Measurements from ENCODE around the gene STK40.

GRCh38 chr1:36352125-36352909 is 33.4 kb downstream of the STK40 start:
- no peak for TF ChIP-seq TAF1 (IDR thresholded peaks at IDR 0.05; ENCODE audit: low read depth, low read length)
- no peak for TF ChIP-seq POLR2A (IDR thresholded peaks at IDR 0.05; ENCODE audit: low read depth, low read length)
- TF ChIP-seq SPI1 (IDR thresholded peaks at IDR 0.05; ENCODE audit: low read depth, low read length), result no peak
- no peak for TF ChIP-seq POLR2AphosphoS5 (IDR thresholded peaks at IDR 0.05; ENCODE audit: low read depth, low read length)
- TF ChIP-seq POU2F2 (IDR thresholded peaks at IDR 0.05; ENCODE audit: low read depth, low read length), result no peak
- no peak for TF ChIP-seq PAX5 (IDR thresholded peaks at IDR 0.05; ENCODE audit: insufficient read depth, low read length, severe bottlenecking)

Data from GM12891 (cell line).